GM06990 (cell line): ENCODE measurements around the gene TXNDC8.

ENCODE experiments used
- DNase-seq: peaks from one replicate; pipeline ENCODE4 v3.0.0-alpha.2; 2011; ENCODE audit not compliant: insufficient read length; ENCODE audit errors: extremely low read depth
- H3K27me3 ChIP-seq: replicated peaks from 2 replicates; pipeline ENCODE4 v1.6.0; 2011; ENCODE audit warnings: low read length; ENCODE audit not compliant: control insufficient read depth, insufficient read depth
- H3K36me3 ChIP-seq: 2 replicates; pipeline ENCODE4 v1.5.1; 2011; ENCODE audit warnings: low read length; ENCODE audit not compliant: control insufficient read depth, insufficient read depth
- H3K4me3 ChIP-seq: replicated peaks from 2 replicates; pipeline ENCODE4 v1.5.1; 2011; ENCODE audit warnings: low read depth, mild to moderate bottlenecking, control low read depth, low read length
- CTCF ChIP-seq: IDR thresholded peaks from 2 replicates; pipeline ENCODE4 v1.5.1; 2011; ENCODE audit warnings: low read length, control low read depth, mild to moderate bottlenecking, inconsistent platforms; ENCODE audit not compliant: insufficient read depth, poor library complexity, severe bottlenecking

Gene TXNDC8

GRCh38 chr9:110346325-110346724 lies 8.7 kb upstream of the TXNDC8 start:
- Histone ChIP-seq H3K27me3 (no peaks in the 10 kb centered on the region), H3K36me3 (no peaks in the 10 kb centered on the region), H3K4me3 (no peak overlapping the region)
- no peak for TF ChIP-seq CTCF
- DNase-seq: no peak

GRCh38 chr9:110344821-110345220 lies 7.2 kb upstream of the TXNDC8 start:
- Histone ChIP-seq H3K27me3 (no peaks in the 10 kb centered on the region), H3K36me3 (no peaks in the 10 kb centered on the region), H3K4me3 (no peak overlapping the region)
- DNase-seq: no peak
- TF ChIP-seq CTCF: no peak

- no peak for DNase-seq
- no peak for TF ChIP-seq CTCF
- H3K36me3 ChIP-seq: no peaks in the 10 kb centered on the region
- H3K4me3 ChIP-seq: no peak overlapping the region
- no peaks in the 10 kb centered on the region for H3K27me3 ChIP-seq
Measured at GRCh38 chr9:110343551-110343950, 5.9 kb upstream of the TXNDC8 start.

DNA sequence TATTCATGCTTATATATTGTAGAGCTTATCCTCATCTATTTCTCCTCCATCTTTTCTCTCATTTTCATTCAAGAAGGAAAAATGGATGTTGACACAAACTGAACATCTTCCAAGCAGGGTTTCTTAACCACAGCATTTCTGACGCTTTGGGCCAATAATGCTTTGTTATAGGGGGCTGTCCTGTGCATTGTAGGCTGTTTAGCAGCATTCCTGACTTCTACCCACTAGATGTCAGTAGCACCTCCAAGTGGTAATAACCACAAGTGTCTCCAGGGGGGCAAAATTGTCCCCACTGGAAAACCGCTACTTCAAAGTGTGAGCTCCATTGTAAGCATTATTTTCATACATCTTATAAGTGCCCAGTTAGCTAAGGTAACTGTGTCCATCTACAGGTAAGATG lies 2.6 kb upstream of the TXNDC8 start:
- DNase-seq: no peak
- TF ChIP-seq CTCF: peak; percentile 36
- no peaks in the 10 kb centered on the region for H3K36me3 ChIP-seq
- no peaks in the 10 kb centered on the region for H3K27me3 ChIP-seq
- no peak overlapping the region for H3K4me3 ChIP-seq

GRCh38 chr9:110338143-110338542 lies 480 bp upstream of the TXNDC8 start:
- Histone ChIP-seq H3K27me3 (no peaks in the 10 kb centered on the region), H3K4me3 (no peak overlapping the region), H3K36me3 (no peaks in the 10 kb centered on the region)
- TF ChIP-seq CTCF: no peak
- DNase-seq: no peak

- no peaks in the 10 kb centered on the region for H3K27me3 ChIP-seq
- no peak for TF ChIP-seq CTCF
- no peaks in the 10 kb centered on the region for H3K36me3 ChIP-seq
- no peak overlapping the region for H3K4me3 ChIP-seq
- DNase-seq: no peak
Measured at GRCh38 chr9:110336363-110336762, 1.3 kb downstream of the TXNDC8 start.
